AG10803 (cell line): Measurements from ENCODE around the gene OR5K4.
"Not testable (repeated sequence)": the region's sequence is repeated elsewhere in the genome, so short reads cannot be mapped to it uniquely, and the experiment has no call there.

Experiments
- DNase-seq: peaks from one replicate; pipeline ENCODE4 v3.0.0; 2010; ENCODE audit warnings: low read depth
- H3K4me3 ChIP-seq: 2 replicates; pipeline ENCODE4 v1.5.1; 2011; ENCODE audit warnings: mild to moderate bottlenecking, low read length, control low read depth
- TF ChIP-seq, protein P1 (sequence below): conservative IDR thresholded peaks from 2 replicates; pipeline ENCODE4 v1.5.1; 2011; ENCODE audit warnings: mild to moderate bottlenecking, low read length, control low read depth, inconsistent platforms

Gene OR5K4

DNA sequence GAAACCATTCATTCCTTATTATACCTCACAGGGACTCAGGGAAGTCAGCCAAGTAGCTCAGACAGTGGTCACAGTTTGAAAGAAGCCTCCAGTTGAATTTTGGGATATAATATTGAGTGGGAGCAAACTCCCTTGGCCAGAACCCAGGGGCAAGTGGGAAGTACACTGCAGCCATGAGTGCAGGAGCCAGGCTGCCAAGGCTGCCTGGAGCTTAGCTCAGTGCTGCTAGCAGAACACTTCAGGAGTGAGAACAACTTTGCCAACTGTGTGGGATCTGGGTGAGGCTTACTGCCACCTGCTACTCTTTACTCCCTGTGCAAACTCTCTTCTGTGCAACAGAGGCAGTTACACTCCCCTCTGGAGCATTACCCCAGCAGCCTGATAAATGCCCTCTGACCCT is 41.4 kb downstream of the OR5K4 start:
- DNase-seq: no peak
- H3K4me3 ChIP-seq: no peak overlapping the region
- TF ChIP-seq, protein P1, sequence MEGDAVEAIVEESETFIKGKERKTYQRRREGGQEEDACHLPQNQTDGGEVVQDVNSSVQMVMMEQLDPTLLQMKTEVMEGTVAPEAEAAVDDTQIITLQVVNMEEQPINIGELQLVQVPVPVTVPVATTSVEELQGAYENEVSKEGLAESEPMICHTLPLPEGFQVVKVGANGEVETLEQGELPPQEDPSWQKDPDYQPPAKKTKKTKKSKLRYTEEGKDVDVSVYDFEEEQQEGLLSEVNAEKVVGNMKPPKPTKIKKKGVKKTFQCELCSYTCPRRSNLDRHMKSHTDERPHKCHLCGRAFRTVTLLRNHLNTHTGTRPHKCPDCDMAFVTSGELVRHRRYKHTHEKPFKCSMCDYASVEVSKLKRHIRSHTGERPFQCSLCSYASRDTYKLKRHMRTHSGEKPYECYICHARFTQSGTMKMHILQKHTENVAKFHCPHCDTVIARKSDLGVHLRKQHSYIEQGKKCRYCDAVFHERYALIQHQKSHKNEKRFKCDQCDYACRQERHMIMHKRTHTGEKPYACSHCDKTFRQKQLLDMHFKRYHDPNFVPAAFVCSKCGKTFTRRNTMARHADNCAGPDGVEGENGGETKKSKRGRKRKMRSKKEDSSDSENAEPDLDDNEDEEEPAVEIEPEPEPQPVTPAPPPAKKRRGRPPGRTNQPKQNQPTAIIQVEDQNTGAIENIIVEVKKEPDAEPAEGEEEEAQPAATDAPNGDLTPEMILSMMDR: no peak

DNA sequence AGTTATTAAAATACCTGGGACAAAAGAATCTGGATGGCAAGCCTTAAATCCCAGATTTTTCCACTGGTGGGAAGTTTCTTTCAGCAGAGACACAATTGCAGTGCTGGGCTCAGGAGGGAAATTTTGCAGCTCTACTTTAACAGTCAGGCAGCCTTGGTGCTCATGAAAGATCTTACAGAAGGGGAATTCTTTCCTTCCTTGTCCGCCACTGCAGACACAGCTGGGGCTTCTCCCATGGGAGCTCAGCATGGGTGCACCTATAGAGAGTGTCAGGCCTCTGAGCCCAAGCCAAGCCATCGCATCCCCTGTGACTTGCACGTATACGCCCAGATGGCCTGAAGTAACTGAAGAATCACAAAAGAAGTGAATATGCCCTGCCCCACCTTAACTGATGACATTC is 42.8 kb downstream of the OR5K4 start:
- DNase-seq, H3K4me3 ChIP-seq: not testable (repeated sequence)

DNA sequence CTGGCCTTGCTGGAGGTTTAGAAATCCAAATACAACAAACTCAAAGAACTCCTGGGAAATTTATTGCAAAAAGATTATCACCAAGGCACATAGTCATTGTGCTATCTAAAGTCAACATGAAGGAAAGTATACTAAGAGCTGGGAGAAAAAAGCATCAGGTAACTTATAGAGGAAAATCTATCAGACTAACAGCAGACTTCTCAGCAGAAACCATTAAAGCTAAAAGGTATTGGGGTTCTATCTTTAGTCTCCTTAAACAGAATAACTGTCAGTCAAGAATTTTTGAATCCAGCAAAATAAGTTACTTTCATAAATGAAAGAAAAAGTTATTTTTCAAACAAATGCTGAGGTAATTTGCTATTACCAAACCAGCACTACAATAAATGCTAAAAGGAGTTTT is 44.9 kb downstream of the OR5K4 start:
- TF ChIP-seq, protein P1: no peak
- no peak for DNase-seq

DNA sequence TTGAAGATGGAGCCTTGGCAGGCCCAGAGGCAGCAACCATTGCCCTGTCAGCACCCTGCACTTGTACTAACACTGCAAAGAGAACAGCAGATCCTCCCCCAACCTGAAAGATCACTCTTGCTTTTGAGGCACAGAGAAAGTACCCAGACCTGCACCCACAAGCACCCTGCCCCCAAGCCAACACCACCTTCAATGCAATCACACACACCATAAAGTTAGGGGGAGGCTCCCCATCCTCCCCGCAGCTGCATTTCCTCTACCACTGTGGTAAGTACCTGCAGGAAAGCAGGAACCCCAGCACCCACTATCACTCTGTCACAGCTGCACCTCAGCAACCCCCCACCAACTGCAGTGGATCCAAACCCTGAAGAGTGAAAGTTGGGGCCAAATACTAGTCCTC is 48.9 kb downstream of the OR5K4 start:
- no peak overlapping the region for H3K4me3 ChIP-seq
- TF ChIP-seq, protein P1: no peak
- no peak for DNase-seq

More for the DNA sequence above, 44.9 kb downstream of the OR5K4 start:
- H3K4me3 ChIP-seq: no peak overlapping the region

DNA sequence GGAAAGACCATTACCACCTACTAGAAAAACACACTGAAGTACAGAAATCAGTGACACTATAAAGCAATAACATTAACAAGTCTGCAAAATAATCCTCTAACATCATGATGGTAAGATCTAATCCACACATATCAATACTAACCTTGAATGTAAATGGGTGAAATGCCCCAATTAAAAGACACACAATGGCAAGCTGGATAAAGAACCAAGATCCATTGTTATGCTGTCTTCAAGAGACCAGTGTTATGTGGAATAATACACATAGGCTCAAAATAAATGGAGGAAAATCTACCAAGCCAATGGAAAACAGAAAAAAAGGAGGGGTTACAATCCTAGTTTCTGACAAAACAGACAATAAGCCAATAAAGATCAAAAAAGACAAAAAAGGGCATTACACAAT is 50.4 kb downstream of the OR5K4 start:
- H3K4me3 ChIP-seq: no peak overlapping the region
- TF ChIP-seq, protein P1: no peak
- DNase-seq: no peak
